Keratinocyte (primary cell): ENCODE results near the gene TEAD3. TPM values are rescaled to one million over a fixed set of nuclear protein-coding genes. Genes with fewer than 3 reads are reported as not detected.
"Not testable (repeated sequence)": the region's sequence is repeated elsewhere in the genome, so short reads cannot be mapped to it uniquely, and the experiment has no call there.

Source experiments
- DNase-seq: peaks from one replicate; pipeline ENCODE4 v3.0.0-alpha.2; 2011; ENCODE audit warnings: low read depth, missing footprints, low spot score
- FAIRE-seq: peaks from 2 replicates; lab custom pipeline; 2011; peaks lifted over from hg19 to GRCh38; lab: Jason Lieb, UNC
- H2AFZ ChIP-seq: 2 replicates; pipeline ENCODE4 v1.6.0; 2012; ENCODE audit warnings: low read length, control low read depth, inconsistent platforms; ENCODE audit not compliant: control insufficient read depth
- H3K27ac ChIP-seq: 2 replicates; pipeline ENCODE4 v1.5.1; 2011; ENCODE audit warnings: low read length; ENCODE audit not compliant: control insufficient read depth, insufficient read depth
- H3K27me3 ChIP-seq: 3 replicates; pipeline ENCODE4 v1.6.0; 2011; ENCODE audit warnings: low read length; ENCODE audit not compliant: control insufficient read depth, insufficient read depth; ENCODE audit errors: extremely low read depth
- H3K36me3 ChIP-seq, 2 experiments: 2 replicates in 1 of 2; 3 replicates in 1 of 2; pipeline ENCODE4 v1.5.1; 2011; ENCODE audit warnings: low read length in 2 of 2, mild to moderate bottlenecking in 1 of 2; ENCODE audit not compliant: control insufficient read depth in 2 of 2, insufficient read depth in 2 of 2; ENCODE audit errors: extremely low read depth in 1 of 2
- H3K4me1 ChIP-seq: 3 replicates; pipeline ENCODE4 v1.5.1; 2011; ENCODE audit warnings: low read length; ENCODE audit not compliant: control insufficient read depth, insufficient read depth; ENCODE audit errors: extremely low read depth
- H3K4me2 ChIP-seq: 3 replicates; pipeline ENCODE4 v1.6.0; 2011; ENCODE audit warnings: low read depth, low read length; ENCODE audit not compliant: control insufficient read depth, insufficient read depth; ENCODE audit errors: extremely low read depth
- H3K4me3 ChIP-seq, 3 experiments: fragments of 200-600 bp in 1 of 3; sonication (generic) in 1 of 3; 2 replicates in 2 of 3; 3 replicates in 1 of 3; pipeline ENCODE4 v1.5.1; 2011 to 2016; ENCODE audit warnings: low read length in 3 of 3, mild to moderate bottlenecking in 3 of 3, control low read depth in 2 of 3, inconsistent platforms in 1 of 3, low read depth in 1 of 3, mixed read lengths in 1 of 3, mixed run types in 1 of 3, moderate library complexity in 1 of 3; ENCODE audit not compliant: control insufficient read depth in 2 of 3, insufficient read depth in 2 of 3; ENCODE audit errors: extremely low read depth in 1 of 3
- H3K79me2 ChIP-seq: 2 replicates; pipeline ENCODE4 v1.6.0; 2012; ENCODE audit warnings: low read length; ENCODE audit not compliant: control insufficient read depth, insufficient read depth
- H3K9ac ChIP-seq: 3 replicates; pipeline ENCODE4 v1.6.0; 2011; ENCODE audit warnings: low read length; ENCODE audit not compliant: control insufficient read depth, insufficient read depth; ENCODE audit errors: extremely low read depth
- H3K9me1 ChIP-seq: 3 replicates; pipeline ENCODE4 v1.6.0; 2011; ENCODE audit warnings: low read length; ENCODE audit not compliant: control insufficient read depth, insufficient read depth; ENCODE audit errors: extremely low read depth
- H3K9me3 ChIP-seq: 2 replicates; pipeline ENCODE4 v1.5.1; 2012; ENCODE audit warnings: low read depth, low read length; ENCODE audit not compliant: control insufficient read depth
- H4K20me1 ChIP-seq: 3 replicates; pipeline ENCODE4 v1.6.0; 2011; ENCODE audit warnings: low read length; ENCODE audit not compliant: control insufficient read depth, insufficient read depth; ENCODE audit errors: extremely low read depth
- CTCF ChIP-seq, 3 experiments: IDR thresholded peaks in 1 of 3; conservative IDR thresholded peaks in 1 of 3; optimal IDR thresholded peaks in 1 of 3; 2 replicates in 2 of 3; 3 replicates in 1 of 3; pipeline versions ENCODE3 to v1.5.1; 2011; ENCODE audit warnings: low read length in 3 of 3, mild to moderate bottlenecking in 3 of 3, moderate library complexity in 2 of 3, control low read depth in 1 of 3, inconsistent platforms in 1 of 3; ENCODE audit not compliant: insufficient read depth in 2 of 3; ENCODE audit errors: extremely low read depth in 1 of 3
- EZH2 ChIP-seq: IDR thresholded peaks from one replicate; pipeline ENCODE4 v1.6.1; 2012; ENCODE audit warnings: inconsistent platforms, mild to moderate bottlenecking, low read length, moderate library complexity
- dilution Hi-C: fragments of 300-500 bp; cut with MboI; formaldehyde crosslinking; loops from one replicate; pipeline ENCODE4 v1.7.0; 2020; ENCODE audit warnings: low sequenced_read_pairs; ENCODE audit not compliant: extremely low pct_ligation_motif_present
- polyA plus RNA-seq, 5 experiments: library from polyadenylated mRNA; depleted of rRNA in 3 of 5; stranded (reverse) in 3 of 5; stranded (forward) in 1 of 5; unstranded in 1 of 5; fragments of >200 nt; gene quantifications; 1 replicate in 1 of 5; 2 replicates in 3 of 5; 3 replicates in 1 of 5; pipeline versions ENCODE4 v1.2.1 to v1.2.3, GENCODE V29; 2011 to 2012; ENCODE audit warnings: missing spikeins in 2 of 5, low read depth in 1 of 5, low replicate concordance in 1 of 5

The TEAD3 gene
- polyA plus RNA-seq, 1 donor (not counting 4 experiments of a cell fraction or from before 2014, with no cell fraction given), result 5.7 TPM

GRCh38 chr6:35518566-35519312 is 21.9 kb upstream of the TEAD3 start:
- Histone ChIP-seq H3K9me1 (no peaks in the 10 kb centered on the region), H3K9ac (no peak overlapping the region), H3K27ac (no peak overlapping the region), H3K9me3 (no peaks in the 10 kb centered on the region), H4K20me1 (no peaks in the 10 kb centered on the region), H3K4me2 (no peak overlapping the region), H3K4me3 (no peak overlapping the region), H3K79me2 (no peaks in the 10 kb centered on the region), H3K27me3 (no peaks in the 10 kb centered on the region), H2AFZ (no peak overlapping the region), H3K36me3 (no peaks in the 10 kb centered on the region), H3K4me1 (peaks cover 8% of the 10 kb centered on the region)
- TF ChIP-seq EZH2, result no peak
- TF ChIP-seq CTCF (optimal IDR thresholded peaks at IDR 0.05 in 1 of 3, IDR thresholded peaks at IDR 0.05 in 1 of 3, conservative IDR thresholded peaks at IDR 0.05 in 1 of 3; ENCODE audit: extremely low read depth in 1 of 3, insufficient read depth in 2 of 3, low read length in 3 of 3), result no peak
- FAIRE-seq (no peak), DNase-seq (no peak)
- dilution Hi-C loops, result no loop called here

- H3K9me3 ChIP-seq, H3K4me2 ChIP-seq, DNase-seq, H3K4me3 ChIP-seq, H3K4me1 ChIP-seq, H4K20me1 ChIP-seq, FAIRE-seq, H3K36me3 ChIP-seq, dilution Hi-C loops, H2AFZ ChIP-seq, H3K27me3 ChIP-seq, H3K27ac ChIP-seq, H3K9ac ChIP-seq, H3K9me1 ChIP-seq, H3K79me2 ChIP-seq: not testable (repeated sequence)
Observed at GRCh38 chr6:35517978-35518377, 21.1 kb upstream of the TEAD3 start.

- Histone ChIP-seq H3K27ac (no peak overlapping the region), H3K9ac (no peak overlapping the region), H3K4me1 (no peaks in the 10 kb centered on the region), H3K4me3 (no peak overlapping the region), H4K20me1 (no peaks in the 10 kb centered on the region), H3K4me2 (no peak overlapping the region), H3K36me3 (no peaks in the 10 kb centered on the region), H3K79me2 (no peaks in the 10 kb centered on the region), H3K9me3 (no peaks in the 10 kb centered on the region), H3K9me1 (no peaks in the 10 kb centered on the region), H2AFZ (no peak overlapping the region), H3K27me3 (peaks cover 8% of the 10 kb centered on the region)
- DNase-seq (no peak), FAIRE-seq (no peak)
- dilution Hi-C loops, result no loop called here
- no peak for TF ChIP-seq CTCF (optimal IDR thresholded peaks at IDR 0.05 in 1 of 3, IDR thresholded peaks at IDR 0.05 in 1 of 3, conservative IDR thresholded peaks at IDR 0.05 in 1 of 3; ENCODE audit: extremely low read depth in 1 of 3, insufficient read depth in 2 of 3, low read length in 3 of 3)
Observed at GRCh38 chr6:35516712-35517111, 19.8 kb upstream of the TEAD3 start.
